Effector memory CD8-positive, alpha-beta T cell (primary cell): ENCODE data around the gene SFMBT2.
"Not testable (repeated sequence)": the region's sequence is repeated elsewhere in the genome, so short reads cannot be mapped to it uniquely, and the experiment has no call there.

Source experiments
- ATAC-seq: fragments of 150-1000 bp; cut with Tn5 transposase; replicated peaks from 2 replicates; pipeline ENCODE4 v1.10.0; 2021; ENCODE audit warnings: mild to moderate bottlenecking, moderate library complexity
- DNase-seq, 3 experiments: peaks; one replicate each; pipeline ENCODE4 v3.0.0; 2021
- H3K27ac Mint-ChIP-seq, 2 donors: one replicate each; pipeline ENCODE4 v1.8.0; 2022; ENCODE audit warnings: mild to moderate bottlenecking in 2 of 2, mixed read lengths in 2 of 2, moderate library complexity in 2 of 2
- H3K27me3 Mint-ChIP-seq, 2 donors: one replicate each; pipeline ENCODE4 v1.8.0; 2022; ENCODE audit warnings: mixed read lengths in 2 of 2
- H3K36me3 Mint-ChIP-seq: one replicate; pipeline ENCODE4 v1.8.0; 2022; ENCODE audit warnings: mild to moderate bottlenecking, moderate library complexity, mixed read lengths; ENCODE audit not compliant: insufficient read depth
- H3K4me1 Mint-ChIP-seq, 2 donors: one replicate each; pipeline ENCODE4 v1.8.0; 2022; ENCODE audit warnings: low read depth in 2 of 2, mixed read lengths in 2 of 2
- H3K4me3 Mint-ChIP-seq, 2 donors: one replicate each; pipeline ENCODE4 v1.8.0; 2022; ENCODE audit warnings: mild to moderate bottlenecking in 2 of 2, mixed read lengths in 2 of 2, moderate library complexity in 2 of 2
- H3K9me3 Mint-ChIP-seq, 2 donors: one replicate each; pipeline ENCODE4 v1.8.0; 2022; ENCODE audit warnings: mixed read lengths in 2 of 2

The SFMBT2 gene

GRCh38 chr10:7202793-7203355, 208.0 kb downstream of the SFMBT2 start:
- H3K27me3 Mint-ChIP-seq = no peaks in the 10 kb centered on the region

GRCh38 chr10:7199152-7199760, 211.6 kb downstream of the SFMBT2 start:
- Mint-ChIP-seq H3K9me3 (no peaks in the 10 kb centered on the region), H3K36me3 (peaks cover 51% of the 10 kb centered on the region), H3K27me3 (no peaks in the 10 kb centered on the region), H3K4me1 (peaks cover 10 to 24% of the 10 kb centered on the region in 2 donors), H3K27ac (no peak overlapping the region), H3K4me3 (no peak overlapping the region)
- DNase-seq (no peak), ATAC-seq (no peak)

More at GRCh38 chr10:7202793-7203355, 208.0 kb downstream of the SFMBT2 start:
- peaks cover 43% of the 10 kb centered on the region for H3K36me3 Mint-ChIP-seq
- DNase-seq (no peak), ATAC-seq (no peak)
- H3K4me3 Mint-ChIP-seq = no peak overlapping the region
- H3K27ac Mint-ChIP-seq = peak overlapping the region in 1 of 2 donors; percentile 62
- peaks cover 0 to 5% of the 10 kb centered on the region in 2 donors for H3K4me1 Mint-ChIP-seq
- no peaks in the 10 kb centered on the region for H3K9me3 Mint-ChIP-seq

GRCh38 chr10:7196284-7196683, 214.6 kb downstream of the SFMBT2 start:
- DNase-seq (no peak), ATAC-seq (no peak)
- H3K36me3 Mint-ChIP-seq = peaks cover 53% of the 10 kb centered on the region
- H3K27me3 Mint-ChIP-seq = no peaks in the 10 kb centered on the region
- no peak overlapping the region for H3K4me3 Mint-ChIP-seq
- H3K4me1 Mint-ChIP-seq = peaks cover 32 to 34% of the 10 kb centered on the region in 2 donors
- no peaks in the 10 kb centered on the region for H3K9me3 Mint-ChIP-seq
- H3K27ac Mint-ChIP-seq = peak overlapping the region; percentile 60 to 75

DNA sequence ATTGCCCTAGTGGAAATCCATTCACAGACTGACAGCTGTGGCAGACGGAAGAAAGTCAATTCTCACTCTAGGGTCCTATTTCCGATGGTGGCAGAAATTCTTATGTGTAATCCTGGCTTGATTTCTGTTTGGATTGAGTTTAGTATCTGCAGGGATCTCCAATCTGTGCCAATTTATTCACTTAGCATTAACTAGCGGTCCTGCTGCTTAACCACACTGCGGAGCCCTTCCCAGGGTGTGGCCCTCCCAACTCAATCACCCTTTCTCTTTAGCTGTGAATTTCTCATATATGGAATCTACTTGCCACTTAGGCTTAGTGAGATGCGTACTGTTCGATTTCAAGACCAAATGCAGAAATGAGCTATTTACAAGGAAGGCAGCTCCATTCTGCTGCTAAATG, 215.7 kb downstream of the SFMBT2 start:
- ATAC-seq (no peak), DNase-seq (no peak)
- Mint-ChIP-seq H3K4me1 (peaks cover 32 to 35% of the 10 kb centered on the region in 2 donors), H3K27ac (peak overlapping the region in 1 of 2 donors; percentile 60), H3K36me3 (peaks cover 45% of the 10 kb centered on the region), H3K27me3 (no peaks in the 10 kb centered on the region), H3K9me3 (no peaks in the 10 kb centered on the region), H3K4me3 (no peak overlapping the region)

- Mint-ChIP-seq H3K36me3 (peaks cover 41% of the 10 kb centered on the region), H3K9me3 (no peaks in the 10 kb centered on the region), H3K27me3 (no peaks in the 10 kb centered on the region), H3K27ac (peak overlapping the region; percentile 76 to 94), H3K4me1 (peaks cover 27 to 35% of the 10 kb centered on the region in 2 donors), H3K4me3 (peak overlapping the region in 1 of 2 donors; percentile 72)
- ATAC-seq = no peak
- no peak for DNase-seq
Observed at GRCh38 chr10:7194571-7194970, 216.3 kb downstream of the SFMBT2 start.

DNA sequence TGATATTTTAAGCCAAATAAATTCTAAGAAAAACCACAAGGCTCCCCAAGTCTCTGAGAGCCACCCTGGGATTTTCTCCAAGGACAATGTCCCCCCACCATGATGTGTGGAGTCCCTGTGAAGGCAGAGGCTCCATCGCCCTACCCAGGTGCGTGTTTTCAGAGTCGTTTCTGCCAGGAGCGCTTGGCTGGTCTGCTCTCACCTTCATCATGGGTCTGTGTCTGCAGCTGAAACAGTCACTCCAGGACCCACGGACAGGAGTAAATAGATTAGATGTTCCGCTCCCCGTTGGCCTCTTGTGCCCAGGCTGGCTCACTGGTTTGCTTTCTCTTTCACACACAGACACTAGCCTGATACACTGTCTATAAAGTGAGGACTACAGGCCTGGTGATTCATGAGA, 217.5 kb downstream of the SFMBT2 start:
- Mint-ChIP-seq H3K9me3 (no peaks in the 10 kb centered on the region), H3K27me3 (no peaks in the 10 kb centered on the region), H3K36me3 (peaks cover 38% of the 10 kb centered on the region), H3K27ac (peak overlapping the region; percentile 76 to 94), H3K4me1 (peaks cover 27 to 35% of the 10 kb centered on the region in 2 donors), H3K4me3 (peak overlapping the region; percentile 50 to 72)
- peak; percentile 35 for ATAC-seq
- DNase-seq = no peak

DNA sequence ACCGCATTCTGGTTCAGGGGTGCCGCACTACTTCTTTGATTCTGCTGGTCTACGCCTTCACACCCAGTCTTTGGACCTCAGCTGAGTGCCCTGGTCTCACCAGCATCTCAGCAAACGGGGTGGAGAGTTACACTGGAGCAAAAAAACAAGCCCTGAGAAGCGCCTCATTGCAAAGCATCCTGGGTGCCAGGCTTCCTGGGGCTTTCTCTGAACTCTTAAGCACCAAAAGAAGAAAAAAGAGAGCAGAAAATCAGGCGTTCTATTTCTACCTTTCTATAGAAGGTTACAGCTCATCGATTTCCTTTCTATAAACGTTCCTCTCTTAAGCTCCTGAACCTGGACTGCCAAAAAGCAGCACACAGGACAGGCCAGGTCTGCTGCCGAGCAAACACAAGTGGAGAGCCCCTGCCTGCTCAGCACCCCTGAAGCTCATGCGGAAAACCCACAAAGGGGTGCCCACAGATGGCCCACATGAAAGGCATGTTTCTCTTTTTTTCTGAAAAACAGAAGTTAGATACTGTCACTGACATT, 217.9 kb downstream of the SFMBT2 start:
- H3K36me3 Mint-ChIP-seq = peaks cover 43% of the 10 kb centered on the region

DNA sequence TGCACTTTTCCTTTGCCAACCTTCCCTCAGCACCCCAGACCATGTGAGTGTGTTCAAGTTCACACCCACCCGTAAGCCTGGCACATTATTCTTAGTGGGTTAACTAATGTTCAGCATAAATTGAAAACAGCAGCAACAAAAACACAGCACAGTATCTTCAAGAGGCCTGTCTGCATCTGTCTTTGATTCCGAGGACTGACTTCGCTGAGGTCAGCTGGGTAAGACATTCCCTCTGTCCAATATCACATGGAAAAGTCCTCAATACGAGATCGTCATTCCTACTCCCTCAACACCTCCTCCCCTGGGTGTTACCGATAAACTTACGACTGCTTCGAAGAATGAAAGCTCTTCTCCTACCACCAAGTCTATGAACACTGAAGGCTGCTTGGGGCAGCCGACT, 218.8 kb downstream of the SFMBT2 start:
- Mint-ChIP-seq H3K36me3 (peaks cover 37% of the 10 kb centered on the region), H3K27ac (peak overlapping the region; percentile 76 to 94), H3K27me3 (no peaks in the 10 kb centered on the region), H3K4me1 (peaks cover 27 to 35% of the 10 kb centered on the region in 2 donors), H3K9me3 (no peaks in the 10 kb centered on the region), H3K4me3 (peak overlapping the region; percentile 50 to 72)
- ATAC-seq (no peak), DNase-seq (no peak)

More for the DNA sequence above, 217.9 kb downstream of the SFMBT2 start:
- peak overlapping the region; percentile 76 to 94 for H3K27ac Mint-ChIP-seq
- no peaks in the 10 kb centered on the region for H3K27me3 Mint-ChIP-seq
- H3K9me3 Mint-ChIP-seq = no peaks in the 10 kb centered on the region
- H3K4me3 Mint-ChIP-seq = peak overlapping the region; percentile 50 to 72
- DNase-seq (peak; percentile 27 to 36 (median 29)), ATAC-seq (peak; percentile 93)
- H3K4me1 Mint-ChIP-seq = peaks cover 27 to 35% of the 10 kb centered on the region in 2 donors

DNA sequence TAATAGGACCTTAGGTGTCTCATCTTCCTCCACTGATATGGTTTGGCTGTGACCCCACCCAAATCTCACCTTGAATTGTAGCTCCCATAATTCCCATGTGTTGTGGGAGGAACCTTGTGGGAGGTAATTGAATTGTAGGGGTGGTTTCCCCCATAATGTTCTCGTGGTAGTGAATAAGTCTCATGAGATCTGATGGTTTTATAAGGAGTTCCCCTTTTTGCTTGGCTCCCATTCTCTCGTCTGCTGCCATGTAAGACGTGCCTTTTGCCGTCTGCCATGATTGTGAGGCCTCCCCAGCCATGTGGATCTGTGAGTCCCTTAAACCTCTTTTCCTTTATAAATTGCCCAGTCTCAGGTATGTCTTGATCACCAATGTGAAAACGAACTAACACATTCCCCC, 220.1 kb downstream of the SFMBT2 start:
- not testable (repeated sequence) for H3K27me3 Mint-ChIP-seq, H3K9me3 Mint-ChIP-seq, H3K4me3 Mint-ChIP-seq, DNase-seq, ATAC-seq
- peak overlapping the region; percentile 7 to 76 for H3K27ac Mint-ChIP-seq
- H3K36me3 Mint-ChIP-seq = peaks cover 31% of the 10 kb centered on the region
- H3K4me1 Mint-ChIP-seq = peaks cover 19 to 29% of the 10 kb centered on the region in 2 donors

DNA sequence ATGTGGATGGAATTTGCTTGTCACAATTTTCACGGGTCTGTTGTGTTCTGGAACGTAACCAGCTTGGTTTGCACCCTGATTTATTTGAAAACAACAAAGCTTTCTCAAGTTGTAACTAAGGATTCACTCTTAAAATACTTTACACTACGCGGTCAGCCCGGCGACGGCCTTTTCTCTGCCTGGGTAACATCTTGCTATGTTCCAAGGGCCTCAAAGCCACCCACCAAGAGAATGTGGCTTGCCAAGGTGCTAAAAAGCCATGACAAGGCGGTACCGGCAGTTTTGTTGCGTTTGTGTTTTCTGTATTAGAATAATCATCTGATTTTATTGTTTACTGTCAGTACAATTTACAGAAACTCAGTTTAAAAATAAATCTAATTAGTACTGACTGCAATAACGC, 220.9 kb downstream of the SFMBT2 start:
- Mint-ChIP-seq H3K36me3 (peaks cover 28% of the 10 kb centered on the region), H3K4me3 (no peak overlapping the region), H3K4me1 (peaks cover 12 to 26% of the 10 kb centered on the region in 2 donors), H3K9me3 (no peaks in the 10 kb centered on the region), H3K27ac (no peak overlapping the region), H3K27me3 (no peaks in the 10 kb centered on the region)
- no peak for ATAC-seq
- no peak for DNase-seq

DNA sequence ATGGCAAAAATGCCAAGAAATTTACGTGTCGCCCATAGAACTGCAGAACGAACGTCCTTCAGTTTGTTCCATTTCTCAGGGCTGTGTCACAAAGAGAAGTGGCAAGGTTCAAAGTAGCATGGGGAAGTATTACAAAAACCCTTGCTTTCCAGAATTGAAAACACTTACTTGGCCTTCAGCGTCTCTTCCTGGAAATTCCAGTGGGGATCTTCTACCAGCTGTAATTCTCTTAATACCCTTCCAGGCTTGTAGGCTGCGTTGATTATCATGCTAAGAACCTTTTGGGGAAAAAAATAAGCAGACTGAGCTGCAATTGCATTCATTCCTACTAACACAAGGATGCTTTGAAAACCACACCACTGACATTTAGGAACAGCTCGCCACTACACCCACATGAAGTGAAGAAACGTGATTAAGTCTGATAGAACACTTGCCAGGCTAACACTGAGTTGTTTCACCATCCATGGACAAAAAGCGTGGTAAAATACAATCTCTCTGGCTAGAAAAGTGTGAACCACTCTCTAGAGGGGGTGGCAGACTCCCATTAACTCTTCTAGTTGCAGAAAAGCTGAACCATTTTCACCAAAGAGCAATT, 222.3 kb downstream of the SFMBT2 start:
- H3K27ac Mint-ChIP-seq = no peak overlapping the region
- H3K27me3 Mint-ChIP-seq = no peaks in the 10 kb centered on the region
- H3K9me3 Mint-ChIP-seq = no peaks in the 10 kb centered on the region
- ATAC-seq = no peak
- no peak for DNase-seq
- H3K36me3 Mint-ChIP-seq = peaks cover 27% of the 10 kb centered on the region
- H3K4me1 Mint-ChIP-seq = peaks cover 2 to 18% of the 10 kb centered on the region in 2 donors
- H3K4me3 Mint-ChIP-seq = no peak overlapping the region

DNA sequence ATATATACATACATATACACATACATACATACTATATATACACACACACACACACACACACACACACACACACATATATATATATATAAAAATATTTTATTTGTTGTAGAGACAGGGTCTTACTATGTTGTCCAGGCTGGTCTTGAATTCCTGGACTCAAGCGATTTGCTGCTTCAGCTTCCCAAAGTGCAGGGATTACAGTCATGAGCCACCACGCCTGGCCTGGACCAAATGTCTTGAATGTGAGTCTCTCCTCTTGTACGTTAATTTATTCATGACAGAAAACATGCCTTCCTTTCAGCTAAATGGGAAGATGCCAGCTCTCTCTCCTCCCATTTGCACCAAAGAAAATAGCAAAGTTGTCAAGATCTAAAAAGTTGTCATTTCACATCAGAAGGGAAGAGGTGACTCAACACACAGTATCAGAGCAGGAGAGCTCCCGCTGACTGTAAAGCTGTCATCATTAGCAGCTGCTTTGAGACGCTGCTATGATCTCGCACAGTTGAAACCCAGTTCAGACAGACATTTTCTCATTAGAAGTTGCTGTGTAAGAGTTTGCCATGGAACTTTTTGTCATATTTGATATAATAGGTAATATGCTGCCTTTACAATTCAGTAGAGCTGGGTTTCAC, 224.3 kb downstream of the SFMBT2 start:
- H3K4me1 Mint-ChIP-seq = peaks cover 0 to 3% of the 10 kb centered on the region in 2 donors
- ATAC-seq (no peak), DNase-seq (no peak)
- no peak overlapping the region for H3K4me3 Mint-ChIP-seq
- peaks cover 21% of the 10 kb centered on the region for H3K36me3 Mint-ChIP-seq
- H3K27me3 Mint-ChIP-seq = no peaks in the 10 kb centered on the region
- H3K27ac Mint-ChIP-seq = no peak overlapping the region
- no peaks in the 10 kb centered on the region for H3K9me3 Mint-ChIP-seq

DNA sequence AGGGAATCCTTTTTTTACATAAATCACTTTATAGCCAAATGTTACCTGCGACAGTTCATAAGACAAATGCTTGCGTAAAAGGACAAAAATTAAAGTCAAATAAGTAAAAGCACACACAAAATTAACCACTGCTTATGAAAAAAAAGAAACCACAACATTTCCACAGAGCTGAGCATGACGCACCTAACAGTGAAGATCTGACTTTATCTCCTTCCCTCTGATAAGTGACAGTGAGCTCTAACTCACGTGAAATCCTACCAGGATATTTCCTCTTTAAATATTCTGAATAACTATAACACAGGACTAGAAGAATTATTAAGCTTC, 225.5 kb downstream of the SFMBT2 start:
- DNase-seq (no peak), ATAC-seq (peak; percentile 14)
- Mint-ChIP-seq H3K4me3 (no peak overlapping the region), H3K36me3 (peaks cover 23% of the 10 kb centered on the region), H3K27ac (peak overlapping the region; percentile 12 to 25), H3K27me3 (no peaks in the 10 kb centered on the region), H3K9me3 (no peaks in the 10 kb centered on the region), H3K4me1 (no peaks in the 10 kb centered on the region)
